ENCODE measurements around the gene CLEC5A.

DNA sequence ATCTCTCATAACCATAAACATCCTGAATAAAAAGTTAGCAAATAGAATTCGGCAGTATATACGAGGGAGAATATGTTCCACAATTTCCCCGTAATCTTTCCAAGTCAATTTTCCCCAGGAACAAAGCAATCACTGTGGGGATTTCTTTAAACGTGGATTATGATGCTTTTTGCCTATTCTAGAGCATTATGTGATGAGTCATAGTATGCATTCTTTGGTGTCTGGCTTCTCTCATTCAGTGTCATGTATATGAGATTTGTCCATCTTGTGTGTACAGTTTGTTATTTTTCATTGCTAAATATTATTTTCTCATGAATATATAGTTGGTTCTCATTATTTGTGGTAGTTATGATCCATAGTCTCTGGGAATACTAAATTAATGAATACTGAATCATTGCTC is 40.5 kb downstream of the CLEC5A start:
- TF ChIP-seq, protein P1, sequence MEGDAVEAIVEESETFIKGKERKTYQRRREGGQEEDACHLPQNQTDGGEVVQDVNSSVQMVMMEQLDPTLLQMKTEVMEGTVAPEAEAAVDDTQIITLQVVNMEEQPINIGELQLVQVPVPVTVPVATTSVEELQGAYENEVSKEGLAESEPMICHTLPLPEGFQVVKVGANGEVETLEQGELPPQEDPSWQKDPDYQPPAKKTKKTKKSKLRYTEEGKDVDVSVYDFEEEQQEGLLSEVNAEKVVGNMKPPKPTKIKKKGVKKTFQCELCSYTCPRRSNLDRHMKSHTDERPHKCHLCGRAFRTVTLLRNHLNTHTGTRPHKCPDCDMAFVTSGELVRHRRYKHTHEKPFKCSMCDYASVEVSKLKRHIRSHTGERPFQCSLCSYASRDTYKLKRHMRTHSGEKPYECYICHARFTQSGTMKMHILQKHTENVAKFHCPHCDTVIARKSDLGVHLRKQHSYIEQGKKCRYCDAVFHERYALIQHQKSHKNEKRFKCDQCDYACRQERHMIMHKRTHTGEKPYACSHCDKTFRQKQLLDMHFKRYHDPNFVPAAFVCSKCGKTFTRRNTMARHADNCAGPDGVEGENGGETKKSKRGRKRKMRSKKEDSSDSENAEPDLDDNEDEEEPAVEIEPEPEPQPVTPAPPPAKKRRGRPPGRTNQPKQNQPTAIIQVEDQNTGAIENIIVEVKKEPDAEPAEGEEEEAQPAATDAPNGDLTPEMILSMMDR (conservative IDR thresholded peaks at IDR 0.05 in 1 of 2, IDR thresholded peaks at IDR 0.05 in 1 of 2; ENCODE audit: extremely low read depth in 1 of 2, insufficient read depth in 1 of 2, low read depth in 1 of 2, low read length in 2 of 2): no peak
- TF ChIP-seq EZH2 (IDR thresholded peaks at IDR 0.05; ENCODE audit: borderline replicate concordance, low read length): no peak

Measured in mammary epithelial cell (primary cell).